Transverse colon (tissue), 4 donors: ENCODE data around the gene LTN1. TPM values are rescaled to one million over a fixed set of nuclear protein-coding genes. Genes with fewer than 3 reads are reported as not detected.
A peak's percentile ranks its signal among the peaks of the same experiment; 100 is the strongest.

Experiments used
- DNase-seq: peaks from one replicate; pipeline ENCODE4 v3.0.0-alpha.2; 2019
- H3K27ac ChIP-seq, 4 donors: fragments of 200-600 bp; sonication (generic); 2 replicates each; pipeline ENCODE4 v1.5.1; 2016 to 2018; ENCODE audit warnings: inconsistent platforms in 4 of 4
- H3K27me3 ChIP-seq: fragments of 200-600 bp; sonication (generic); 2 replicates; pipeline ENCODE4 v1.5.1; 2017; ENCODE audit warnings: inconsistent platforms
- H3K36me3 ChIP-seq, 4 donors: fragments of 200-600 bp; sonication (generic); 2 replicates each; pipeline ENCODE4 v1.5.1; 2017 to 2019; ENCODE audit warnings: inconsistent platforms in 4 of 4
- H3K4me1 ChIP-seq, 4 donors: fragments of 200-600 bp; sonication (generic); 2 replicates each; pipeline ENCODE4 v1.5.1; 2017 to 2020; ENCODE audit warnings: inconsistent platforms in 4 of 4
- H3K4me3 ChIP-seq, 4 donors: fragments of 200-600 bp; sonication (generic); 1 replicate in 1 of 4; 2 replicates in 3 of 4; pipeline versions ENCODE4 v1.5.1 to v1.6.1; 2017 to 2019; ENCODE audit warnings: inconsistent platforms in 4 of 4
- H3K9me3 ChIP-seq, 2 donors: fragments of 200-600 bp; sonication (generic); 2 replicates each; pipeline ENCODE4 v1.5.1; 2017 to 2019; ENCODE audit warnings: inconsistent platforms in 2 of 2
- CTCF ChIP-seq, 5 experiments: fragments of 200-600 bp in 3 of 5; fragments of 450-650 bp in 2 of 5; sonication (generic) in 3 of 5; IDR thresholded peaks; 1 replicate in 2 of 5; 2 replicates in 3 of 5; pipeline ENCODE4 v1.5.1; 2016 to 2017; ENCODE audit warnings: antibody characterized with exemption in 5 of 5, inconsistent platforms in 3 of 5, mild to moderate bottlenecking in 2 of 5, moderate library complexity in 1 of 5
- EP300 ChIP-seq: sonication (generic); formaldehyde crosslinking; IDR thresholded peaks from one replicate; pipeline ENCODE4 v1.6.1; 2017; ENCODE audit warnings: antibody characterized with exemption, low read depth
- POLR2A ChIP-seq: fragments of 450-650 bp; IDR thresholded peaks from one replicate; pipeline ENCODE4 v1.6.1; 2016; ENCODE audit warnings: antibody characterized with exemption, mild to moderate bottlenecking, moderate library complexity
- POLR2AphosphoS5 ChIP-seq, 3 donors: sonication (generic); formaldehyde crosslinking; IDR thresholded peaks; one replicate each; pipeline ENCODE4 v1.6.1; 2016; ENCODE audit warnings: antibody characterized with exemption in 3 of 3
- WGBS, 2 donors: methylation state at CpG; one replicate each; pipeline ENCODE4 v1.1.5; 2018; ENCODE audit warnings: low coverage in 1 of 2; 5-methylcytosine and 5-hydroxymethylcytosine counted together
- in situ Hi-C, 4 donors: fragments of 200-750 bp; cut with MboI; loops; one replicate each; pipeline versions ENCODE4 v1.15.0 to v1.15.1; 2017; ENCODE audit warnings: low sequenced_read_pairs in 3 of 4, low pct_ligation_motif_present in 1 of 4, low pct_unique_long_range_greater_than_20kb in 1 of 4
- intact Hi-C: fragments of 100-400 bp; cut with DNase I; formaldehyde crosslinking; loops from one replicate; pipeline ENCODE4 v1.15.1; 2023; ENCODE audit warnings: low total_unique reads
- total RNA-seq, 4 donors: library from RNA; depleted of rRNA; stranded (reverse); fragments of >200 nt; gene quantifications; one replicate each; pipeline ENCODE4 v1.1.0, GENCODE V29; 2016

Gene LTN1
- total RNA-seq, 4 donors from 2014 or later = 13.9 to 36.5 (median 22.1) TPM

GRCh38 chr21:28884976-28885852 is 107.5 kb downstream of the LTN1 start:
- TF ChIP-seq POLR2AphosphoS5 (IDR thresholded peaks at IDR 0.05) (peak; percentile 79 to 92 (median 87)), CTCF (IDR thresholded peaks at IDR 0.05) (no peak), EP300 (no peak), POLR2A (peak; percentile 74)
- H3K4me1 ChIP-seq = peaks cover 0 to 16% (median 9%) of the 10 kb centered on the region in 4 donors
- whole genome bisulfite sequencing, 2 donors = 4 to 83% methylated on average over 1 to 47 of the region's 47 CpGs
- peaks cover 3% of the 10 kb centered on the region for H3K27me3 ChIP-seq
- H3K27ac ChIP-seq = peak overlapping the region; percentile 90 to 96 (median 92)
- in situ Hi-C loops (no loop called here), intact Hi-C loops (no loop called here)
- peak overlapping the region; percentile 48 to 66 (median 56) for H3K4me3 ChIP-seq
- no peaks in the 10 kb centered on the region for H3K9me3 ChIP-seq
- peaks cover 0 to 13% (median 3%) of the 10 kb centered on the region in 4 donors for H3K36me3 ChIP-seq
- DNase-seq = peak; percentile 90

- no peak for DNase-seq
- peaks cover 0 to 16% (median 9%) of the 10 kb centered on the region in 4 donors for H3K4me1 ChIP-seq
- H3K27ac ChIP-seq = peak overlapping the region; percentile 90 to 96 (median 92)
- no peak for TF ChIP-seq CTCF (IDR thresholded peaks at IDR 0.05)
- TF ChIP-seq POLR2AphosphoS5 (IDR thresholded peaks at IDR 0.05) = no peak
- no peak for TF ChIP-seq EP300
- no peak for TF ChIP-seq POLR2A
- WGBS, 2 donors = 12 to 15% methylated on average over 3 of the region's 3 CpGs
- intact Hi-C loops = no loop called here
- H3K27me3 ChIP-seq = no peaks in the 10 kb centered on the region
- peak overlapping the region; percentile 48 to 66 (median 56) for H3K4me3 ChIP-seq
- peaks cover 0 to 13% (median 4%) of the 10 kb centered on the region in 4 donors for H3K36me3 ChIP-seq
- H3K9me3 ChIP-seq = no peaks in the 10 kb centered on the region
- in situ Hi-C loops = no loop called here
Observed at GRCh38 chr21:28884481-28884880, 108.2 kb downstream of the LTN1 start.

- H3K27ac ChIP-seq = peak overlapping the region; percentile 90 to 96 (median 92)
- H3K4me3 ChIP-seq = peak overlapping the region in 1 of 4 donors; percentile 60
- H3K36me3 ChIP-seq = peaks cover 0 to 13% (median 6%) of the 10 kb centered on the region in 4 donors
- in situ Hi-C loops (no loop called here), intact Hi-C loops (no loop called here)
- H3K9me3 ChIP-seq = no peaks in the 10 kb centered on the region
- TF ChIP-seq POLR2A = no peak
- no peak for TF ChIP-seq EP300
- TF ChIP-seq POLR2AphosphoS5 (IDR thresholded peaks at IDR 0.05) = no peak
- no peak for TF ChIP-seq CTCF (IDR thresholded peaks at IDR 0.05)
- H3K4me1 ChIP-seq = peaks cover 0 to 16% (median 9%) of the 10 kb centered on the region in 4 donors
- no peak for DNase-seq
- no peaks in the 10 kb centered on the region for H3K27me3 ChIP-seq
Observed at GRCh38 chr21:28883931-28884330, 108.7 kb downstream of the LTN1 start.

- Histone ChIP-seq H3K36me3 (peaks cover 0 to 23% (median 6%) of the 10 kb centered on the region in 4 donors), H3K4me3 (no peak overlapping the region), H3K27me3 (no peaks in the 10 kb centered on the region), H3K9me3 (no peaks in the 10 kb centered on the region), H3K27ac (no peak overlapping the region), H3K4me1 (peaks cover 0 to 16% (median 9%) of the 10 kb centered on the region in 4 donors)
- intact Hi-C loops = no loop called here
- DNase-seq = no peak
- TF ChIP-seq CTCF (IDR thresholded peaks at IDR 0.05) = no peak
- 40 to 46% methylated on average over 2 of the region's 2 CpGs for WGBS, 2 donors
- in situ Hi-C loops = no loop called here
Observed at GRCh38 chr21:28882345-28882744, 110.3 kb downstream of the LTN1 start.

Other genes starting within 250 kb of the LTN1 start
- 10 to 100 TPM in 1 of 4 donors, 1 to 10 TPM in 2, not detected in 1; 7.3 to 28.3 (median 8.2) TPM for gene RWDD2B, start 26.5 kb upstream of the LTN1 start, total RNA-seq
- 10 to 100 TPM; 12.9 to 34.9 (median 22.0) TPM for gene USP16, start 31.8 kb upstream of the LTN1 start, total RNA-seq
- 100 to 1,000 TPM in 1 of 4 donors, 10 to 100 TPM in 3; 44.1 to 106 (median 63.4) TPM for gene CCT8, start 80.8 kb upstream of the LTN1 start, total RNA-seq
- 1 to 10 TPM in 3 of 4 donors, not detected in 1; 4.0 to 9.8 (median 9.3) TPM for gene MAP3K7CL, start 137.8 kb upstream of the LTN1 start, total RNA-seq